NCI-H2081 treated with DMSO at 0.1 percent for 48 hours (cell line): Measurements from ENCODE around the gene HMX3.
"Not testable (repeated sequence)": the region's sequence is repeated elsewhere in the genome, so short reads cannot be mapped to it uniquely, and the experiment has no call there.

Experiments used
- DNase-seq: peaks from one replicate; lab custom pipeline; 2025; lab: John Stamatoyannopoulos, UW

The HMX3 gene

DNA sequence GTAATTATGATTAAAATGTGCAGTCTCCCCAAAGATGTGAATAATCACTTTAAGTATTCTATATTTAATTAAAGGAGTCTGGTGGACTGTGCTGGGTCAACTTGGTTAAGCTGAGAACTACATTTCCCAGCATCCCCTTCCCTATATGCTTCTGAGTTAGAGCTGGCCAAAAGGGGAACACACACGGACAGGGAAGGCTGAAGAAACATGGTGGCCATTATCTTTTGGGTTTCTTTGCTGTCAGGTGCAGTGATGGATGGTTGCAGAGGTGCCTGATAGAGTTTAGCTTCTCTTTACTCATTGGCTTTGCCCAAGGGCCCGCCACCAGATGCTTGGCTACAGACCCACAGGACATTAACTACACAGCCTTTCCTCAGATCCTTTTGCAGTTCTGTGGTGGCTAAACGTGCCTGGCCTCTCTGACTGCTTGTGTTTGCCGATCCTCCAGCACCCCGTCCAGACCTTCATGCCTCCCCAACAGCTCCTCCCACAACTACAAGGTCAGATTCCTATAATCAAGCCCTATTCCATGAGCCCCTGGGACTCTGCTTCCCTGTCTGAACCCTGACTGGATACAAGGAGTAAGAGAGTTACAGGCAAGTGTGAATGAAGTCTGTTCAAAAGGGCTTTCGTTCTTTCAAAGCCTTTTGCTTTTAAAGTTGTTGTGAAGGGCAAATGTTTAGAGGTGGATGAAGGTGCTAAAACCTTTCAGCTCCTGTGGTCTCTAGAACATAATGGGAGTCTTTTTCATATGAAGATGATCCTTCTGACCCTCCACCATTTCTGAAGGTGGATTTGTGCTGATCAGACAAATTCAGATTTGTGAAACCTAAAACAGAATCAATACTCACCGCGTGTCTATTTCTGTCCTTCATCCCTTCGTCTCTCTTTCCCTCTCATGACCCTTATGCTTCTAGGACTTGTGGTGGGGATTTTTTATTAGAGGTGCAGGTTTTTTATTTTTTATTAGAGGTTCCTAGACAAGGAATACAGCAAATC, 39.9 kb downstream of the HMX3 start:
- DNase-seq, result no peak

DNA sequence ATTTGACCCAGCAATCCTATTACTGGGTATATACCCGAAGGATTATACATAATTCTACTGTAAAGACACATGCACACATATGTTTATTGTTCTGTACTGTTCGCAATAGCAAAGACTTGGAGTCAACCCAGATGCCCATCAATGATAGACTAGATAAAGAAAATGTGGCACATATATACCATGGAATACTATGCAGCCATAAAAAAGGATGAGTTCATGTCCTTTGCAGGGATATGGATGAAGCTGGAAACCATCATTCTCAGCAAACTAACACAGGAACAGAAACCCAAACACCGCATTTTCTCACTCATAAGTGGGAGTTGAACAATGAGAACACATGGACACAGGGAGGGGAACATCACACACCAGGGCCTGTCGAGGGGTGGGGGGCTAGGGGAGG, 42.6 kb downstream of the HMX3 start:
- DNase-seq, result not testable (repeated sequence)

DNA sequence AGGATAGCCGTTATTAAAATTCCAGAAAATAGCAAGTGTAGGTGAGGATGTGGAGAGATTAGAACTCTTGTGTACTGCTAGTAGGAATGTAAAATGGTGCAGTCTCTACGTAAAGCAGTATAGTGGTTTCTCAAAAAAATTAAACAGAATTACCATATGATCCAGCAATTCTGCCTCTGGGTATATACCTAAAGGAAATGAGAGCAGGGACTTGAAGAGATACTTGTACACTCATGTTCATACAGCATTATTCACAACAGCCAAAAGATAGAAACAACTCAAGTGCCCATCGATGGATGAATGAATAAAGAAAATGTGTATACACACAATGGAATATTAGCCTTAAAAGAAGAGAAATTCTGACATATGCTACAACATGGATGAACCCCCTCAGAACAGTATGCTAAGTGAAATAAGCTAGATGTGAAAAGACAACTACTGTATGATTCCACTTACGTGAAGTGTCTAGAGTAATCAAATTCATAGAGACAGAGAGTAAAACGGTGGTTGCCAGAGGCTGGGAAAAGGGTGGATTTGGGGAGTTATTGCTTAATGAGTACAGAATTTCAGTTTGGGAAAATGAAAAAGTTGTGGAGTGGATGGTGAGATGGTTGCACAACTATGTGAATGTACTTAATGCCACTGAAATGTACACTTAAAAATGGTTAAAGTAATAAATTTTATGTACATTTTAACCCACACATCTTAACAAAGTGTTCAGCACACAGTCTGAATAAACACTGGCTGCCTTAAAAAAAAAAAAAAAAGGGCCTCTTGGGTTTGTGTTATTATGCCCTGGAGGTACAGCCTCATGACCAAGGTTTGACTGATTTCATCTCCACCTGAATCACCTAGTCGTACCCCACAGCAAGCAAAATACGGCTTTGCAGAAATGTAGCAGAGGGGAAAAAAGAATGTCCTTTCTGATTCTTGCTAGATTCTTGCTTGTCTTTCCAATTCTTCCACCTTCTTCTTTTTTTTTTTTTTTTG, 44.6 kb downstream of the HMX3 start:
- DNase-seq, result no peak

DNA sequence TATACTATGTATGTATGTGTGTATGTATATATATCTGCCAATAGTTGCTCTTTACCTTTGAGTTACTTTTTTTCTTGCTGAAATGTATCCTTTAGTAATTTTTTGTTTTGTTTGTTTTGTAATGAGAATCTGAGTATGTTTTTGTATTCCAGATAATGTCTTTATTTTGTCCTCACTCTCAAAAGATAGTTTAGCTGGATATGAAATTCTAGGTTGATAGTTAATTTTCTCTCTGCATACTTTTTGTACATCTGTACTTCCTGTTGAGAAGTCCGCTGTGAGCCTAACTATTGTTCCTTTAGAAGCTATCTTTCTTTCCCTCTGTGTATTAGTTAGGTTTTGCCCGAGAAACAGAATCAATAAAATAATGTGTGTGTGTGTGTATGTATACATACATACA, 48.0 kb downstream of the HMX3 start:
- DNase-seq, result no peak

DNA sequence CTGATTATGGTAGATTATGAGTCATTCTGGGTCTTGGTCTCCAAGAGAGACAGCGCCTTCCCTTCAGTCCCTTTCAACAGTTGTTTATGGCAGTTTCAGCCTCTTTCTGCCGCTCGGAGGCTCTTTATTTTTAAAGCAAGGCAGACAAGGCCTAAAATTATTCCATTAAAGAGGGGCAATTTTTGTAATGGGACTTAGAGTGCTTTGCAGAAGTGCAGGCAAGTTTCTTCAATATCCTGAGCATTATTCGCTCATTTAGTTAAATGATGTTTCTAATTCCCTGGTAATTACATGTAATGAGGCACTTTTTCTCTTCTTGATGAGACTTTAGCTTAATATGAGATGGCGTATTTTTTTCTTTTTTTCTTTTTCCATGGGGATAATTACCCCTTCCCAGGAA, 52.0 kb downstream of the HMX3 start:
- no peak for DNase-seq
